HG02870 (cell line): ENCODE measurements around the gene AMOTL2.

Experiments
- ATAC-seq: cut with Tn5 transposase; IDR thresholded peaks from one replicate; pipeline ENCODE4 v1.9.1; 2021; ENCODE audit warnings: mild to moderate bottlenecking, moderate library complexity; ENCODE audit not compliant: unreplicated experiment

AMOTL2 gene

DNA sequence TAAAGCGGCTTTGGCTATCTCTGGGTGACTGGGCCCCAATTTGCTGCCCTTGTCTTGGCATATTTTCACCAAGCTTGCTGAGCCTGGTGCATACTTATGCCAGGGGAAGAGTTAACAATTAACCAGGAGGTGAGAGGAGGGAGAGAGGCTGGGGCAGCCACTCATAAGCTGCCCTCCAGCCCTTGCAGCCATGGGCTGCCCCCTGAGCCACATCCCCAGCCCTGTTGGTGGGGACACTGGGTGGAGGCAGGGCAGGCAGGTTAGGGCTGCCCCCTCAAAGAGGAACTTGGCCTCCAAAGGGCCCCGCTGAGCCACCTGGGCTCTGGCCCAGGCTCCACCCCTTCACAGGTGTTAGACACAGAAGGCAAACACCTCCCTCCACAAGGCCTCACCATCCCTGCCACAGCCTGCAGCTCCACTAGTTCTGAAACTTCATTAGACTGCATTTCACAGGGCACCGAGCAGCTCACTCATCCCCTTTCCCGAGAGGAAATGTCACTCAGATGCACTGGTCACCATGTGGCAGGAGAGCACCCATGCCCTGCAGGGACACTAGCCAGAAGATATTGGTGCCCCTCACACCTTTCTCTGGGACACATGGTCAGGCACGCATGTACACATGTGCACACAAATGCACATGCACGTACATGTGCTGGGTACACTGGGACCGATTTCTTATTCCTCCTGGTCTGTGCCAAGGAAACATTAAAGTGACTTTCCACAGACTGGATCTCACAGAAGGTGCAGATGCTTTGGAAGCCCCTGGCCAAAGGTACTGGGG is 20.2 kb downstream of the AMOTL2 start:
- no peak for ATAC-seq

GRCh38 chr3:134353171-134353825 is 20.9 kb downstream of the AMOTL2 start:
- no peak for ATAC-seq

DNA sequence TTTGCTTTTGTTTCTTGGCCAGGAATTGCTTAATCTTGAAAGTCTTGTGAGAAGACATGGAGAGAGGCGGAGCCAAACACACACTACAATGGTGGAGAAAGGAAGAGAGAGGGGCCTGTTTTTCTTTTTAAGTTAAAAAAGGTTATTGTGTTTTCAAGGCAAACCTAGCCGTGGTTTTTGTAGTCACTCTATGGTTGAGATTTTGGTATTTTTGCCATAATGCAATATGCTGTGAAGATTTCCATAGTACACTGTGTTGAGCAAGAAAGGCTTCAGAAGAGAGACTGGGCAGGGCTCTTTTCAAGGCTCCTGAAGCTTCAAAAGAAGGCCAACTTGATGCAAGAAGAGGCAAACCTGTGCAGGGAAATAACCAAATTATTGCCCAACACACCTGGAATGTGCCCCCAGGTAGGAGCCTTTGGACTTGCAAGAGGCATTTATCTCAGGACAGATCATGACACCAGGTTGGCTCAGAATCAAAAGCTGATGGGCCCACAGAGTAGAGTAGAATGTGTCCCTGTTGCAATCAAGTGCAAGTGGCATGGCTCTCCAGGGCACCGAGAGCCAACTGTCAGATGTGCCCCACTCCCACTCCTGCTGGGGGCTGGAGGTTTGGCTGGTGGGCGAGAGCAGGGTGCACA is 22.1 kb downstream of the AMOTL2 start:
- ATAC-seq: no peak

DNA sequence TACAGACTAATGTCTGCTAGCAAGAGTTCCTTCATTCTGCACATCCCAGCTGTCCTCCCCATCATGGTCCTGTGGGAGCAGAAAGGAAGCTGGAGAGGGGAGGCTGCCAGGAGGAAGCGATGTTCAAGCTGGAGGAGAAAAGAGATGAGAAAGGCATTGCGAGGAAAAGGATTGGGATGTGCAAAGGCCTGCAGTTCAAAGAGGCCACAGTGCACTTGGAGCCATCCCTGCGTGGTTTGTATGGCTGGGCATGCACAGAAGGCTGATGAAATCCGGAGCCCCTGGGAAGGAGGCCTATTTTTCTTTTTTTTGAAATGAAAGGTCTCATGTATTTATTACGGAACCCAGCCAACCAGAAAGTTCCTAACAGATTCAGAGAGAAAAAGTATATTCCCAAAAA is 22.8 kb downstream of the AMOTL2 start:
- ATAC-seq: no peak

DNA sequence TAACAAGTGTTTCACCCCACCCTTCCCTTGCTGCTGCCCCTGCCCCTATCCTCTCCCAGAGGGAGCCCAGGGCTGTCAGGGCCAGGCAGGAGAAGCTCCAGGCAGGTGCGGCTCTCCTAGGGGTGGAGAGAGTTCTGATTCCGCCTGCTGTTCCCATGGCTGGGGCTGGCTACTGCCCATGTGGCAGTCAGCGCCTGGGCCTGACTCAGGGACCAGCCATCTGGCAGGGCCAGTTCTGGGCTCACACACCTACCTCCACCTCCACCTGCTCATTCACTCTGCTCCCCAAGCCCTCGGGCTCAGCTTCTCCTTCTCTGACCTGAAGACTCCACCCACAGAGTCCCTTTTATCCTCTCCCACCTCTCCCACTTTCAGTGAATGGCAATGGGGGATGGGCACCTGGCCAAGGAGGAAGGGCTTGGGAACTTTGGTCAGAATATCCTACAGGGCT is 23.4 kb downstream of the AMOTL2 start:
- ATAC-seq: no peak

DNA sequence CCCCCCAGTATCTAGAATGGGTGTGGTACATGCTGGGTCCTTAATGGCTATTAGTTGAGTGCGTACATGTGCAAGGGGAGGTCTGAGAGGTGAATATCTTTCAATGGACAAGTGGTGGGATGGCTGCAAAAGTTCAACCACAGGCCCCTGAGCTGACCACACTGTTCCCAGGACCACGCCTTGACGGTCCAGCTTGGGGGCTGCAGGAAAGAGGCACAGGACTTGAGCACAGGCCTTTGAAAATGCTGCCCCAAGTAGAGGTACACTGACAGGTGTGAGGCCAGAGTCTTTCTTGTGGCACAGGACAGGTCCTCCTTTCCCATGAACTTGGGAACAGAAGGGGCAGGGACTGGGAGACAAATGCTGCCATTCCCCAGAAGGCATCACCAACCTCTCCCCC is 24.0 kb downstream of the AMOTL2 start:
- ATAC-seq: no peak

DNA sequence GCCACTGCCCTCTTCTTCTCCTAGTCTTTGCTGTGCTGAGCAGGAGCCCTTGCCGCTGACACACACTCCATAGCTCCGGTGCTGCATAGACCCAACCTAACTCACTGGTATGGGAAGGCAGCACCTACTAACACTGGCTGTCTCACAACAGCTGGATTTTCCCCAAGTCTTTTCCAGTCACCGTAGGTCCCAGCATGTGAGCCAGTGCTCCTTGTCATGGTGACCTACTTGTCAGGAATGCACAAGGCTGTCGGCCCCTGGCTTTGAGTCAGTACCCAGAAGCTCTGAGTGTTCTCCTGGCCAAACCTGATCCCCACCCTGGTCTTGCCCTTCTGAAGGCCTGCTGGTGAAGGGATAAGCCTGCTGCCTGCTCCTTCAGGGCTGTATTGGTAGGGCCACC is 25.7 kb downstream of the AMOTL2 start:
- ATAC-seq: no peak

DNA sequence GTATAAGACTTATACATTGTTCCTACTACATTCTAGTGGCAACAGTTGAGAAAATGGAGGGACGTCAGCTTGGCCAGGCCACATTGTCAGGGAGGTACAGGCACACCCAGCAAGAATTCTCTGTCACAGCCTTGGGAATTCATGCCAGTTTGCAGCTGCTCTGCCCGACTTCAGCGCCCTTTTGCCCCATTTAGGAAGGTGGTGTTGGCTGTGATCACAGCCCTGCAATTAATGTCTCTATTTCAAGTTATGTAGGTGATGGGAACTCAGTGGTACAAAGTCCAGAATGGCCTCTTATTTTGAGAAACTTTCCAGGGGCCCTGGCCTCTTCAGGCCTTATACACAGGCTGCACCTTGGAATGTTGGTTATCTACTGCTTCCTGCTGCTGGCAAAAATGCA is 26.7 kb downstream of the AMOTL2 start:
- ATAC-seq: no peak

- no peak for ATAC-seq
These were observed 27.5 kb downstream of the AMOTL2 start for GRCh38 chr3:134346744-134347143.

GRCh38 chr3:134345202-134345601 is 29.0 kb downstream of the AMOTL2 start:
- no peak for ATAC-seq

DNA sequence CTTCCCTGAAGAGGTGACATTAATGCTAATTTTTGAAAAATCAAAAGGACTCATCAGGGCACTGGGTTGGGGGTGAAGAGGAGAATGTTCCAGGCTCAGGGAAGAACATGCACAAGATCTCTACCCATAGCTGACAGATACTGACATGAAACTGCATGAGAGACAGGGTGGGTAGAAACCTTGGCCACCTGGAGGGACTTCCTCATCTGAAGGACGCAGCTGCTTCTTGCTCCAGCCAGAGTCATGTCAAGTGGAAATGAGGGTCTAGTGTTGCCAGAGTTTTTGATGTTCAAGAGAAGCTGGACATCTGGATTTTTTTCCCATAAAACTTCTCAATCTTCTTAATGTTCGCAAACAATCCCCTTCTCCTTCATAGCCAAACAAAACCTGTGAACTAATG is 29.7 kb downstream of the AMOTL2 start:
- ATAC-seq: no peak

DNA sequence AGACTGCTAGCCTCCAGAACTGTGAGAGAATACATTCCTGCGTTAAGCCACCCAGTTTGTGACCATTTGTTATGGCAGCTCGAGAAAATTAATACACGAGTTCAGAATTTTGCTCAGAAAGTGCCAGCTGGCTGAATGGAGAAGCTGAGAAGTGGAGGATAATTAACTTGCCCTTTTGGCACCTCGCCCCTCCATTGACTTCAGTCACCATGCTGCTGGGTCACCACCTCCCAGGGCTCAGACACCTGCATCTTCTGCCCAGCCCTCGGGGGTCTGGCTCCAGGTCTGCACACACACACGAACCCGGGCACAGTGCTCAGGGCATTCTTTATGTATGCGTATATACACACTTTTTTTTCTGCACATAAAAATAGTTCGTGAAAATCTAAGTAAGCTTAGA is 32.0 kb downstream of the AMOTL2 start:
- no peak for ATAC-seq

GRCh38 chr3:134341389-134341788 is 32.9 kb downstream of the AMOTL2 start:
- no peak for ATAC-seq

- no peak for ATAC-seq
These were observed 33.3 kb downstream of the AMOTL2 start for GRCh38 chr3:134340982-134341365.

DNA sequence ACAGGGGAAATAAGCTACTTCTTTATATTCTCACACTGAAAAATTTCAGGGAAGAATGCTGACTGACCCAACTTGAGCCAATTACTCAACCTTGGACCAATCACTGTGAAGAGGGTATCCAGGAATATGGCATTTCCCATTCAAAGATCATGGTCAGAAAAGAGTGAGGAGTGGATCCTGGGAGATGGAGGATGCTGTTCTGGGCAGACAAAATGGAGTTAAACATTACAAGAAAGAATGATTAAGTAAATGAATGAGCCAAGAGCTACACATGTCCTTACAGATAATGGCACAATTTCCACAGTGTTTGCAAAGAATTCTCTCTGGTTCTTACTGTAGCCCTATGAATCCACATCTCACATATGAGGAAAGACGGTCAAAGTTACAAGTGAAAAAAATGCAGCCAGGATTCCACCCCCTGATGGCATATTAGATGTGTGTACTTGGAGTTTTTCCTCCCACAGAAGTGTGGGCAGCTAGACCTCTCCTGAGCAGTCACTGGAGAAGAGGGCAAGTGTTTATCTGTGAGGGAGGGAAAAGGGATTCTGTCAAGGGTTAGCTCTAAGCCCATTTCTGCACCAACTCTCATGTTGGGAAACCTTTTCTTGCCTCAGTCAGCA is 33.8 kb downstream of the AMOTL2 start:
- no peak for ATAC-seq

GRCh38 chr3:134339913-134340312 is 34.3 kb downstream of the AMOTL2 start:
- ATAC-seq: no peak

DNA sequence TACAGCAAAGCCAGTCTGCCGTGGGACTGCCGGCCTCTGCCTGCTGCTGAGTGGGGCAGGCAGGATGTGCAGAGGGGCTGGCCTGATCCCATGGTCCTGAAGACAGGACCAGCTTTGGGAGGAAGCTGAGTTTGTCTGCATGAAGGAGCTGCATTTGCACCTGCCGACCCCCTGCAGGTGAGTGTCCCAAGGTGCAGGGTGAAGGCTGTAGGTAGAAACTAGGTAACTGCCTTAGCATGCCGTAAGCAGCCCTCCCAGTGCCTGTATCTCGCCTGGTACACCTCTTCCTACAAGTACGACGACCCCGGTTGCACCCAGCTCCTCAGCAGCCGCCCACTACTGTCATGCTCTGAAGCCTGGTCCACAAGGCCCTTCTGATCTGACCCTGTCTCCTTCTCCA is 34.9 kb downstream of the AMOTL2 start:
- no peak for ATAC-seq

- ATAC-seq: no peak
These were observed 35.6 kb downstream of the AMOTL2 start for GRCh38 chr3:134338516-134339261.

DNA sequence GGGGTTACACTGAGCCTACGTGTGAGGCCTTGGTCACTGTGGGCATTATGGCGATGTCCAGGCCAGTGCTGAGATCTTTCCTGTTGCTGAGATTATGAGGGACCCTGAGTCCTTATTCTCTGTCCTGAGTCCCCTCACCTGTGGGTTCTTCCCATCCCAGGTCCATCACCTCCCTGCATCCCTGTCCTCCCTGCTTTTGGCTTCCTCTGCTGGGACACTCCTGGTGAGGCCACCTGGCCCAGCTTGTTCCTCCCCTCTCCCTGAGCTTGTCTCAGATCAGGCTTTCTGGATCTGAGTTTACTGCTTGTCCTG is 36.1 kb downstream of the AMOTL2 start:
- ATAC-seq: no peak

- ATAC-seq: no peak
These were observed 36.6 kb downstream of the AMOTL2 start for GRCh38 chr3:134337511-134338200.

DNA sequence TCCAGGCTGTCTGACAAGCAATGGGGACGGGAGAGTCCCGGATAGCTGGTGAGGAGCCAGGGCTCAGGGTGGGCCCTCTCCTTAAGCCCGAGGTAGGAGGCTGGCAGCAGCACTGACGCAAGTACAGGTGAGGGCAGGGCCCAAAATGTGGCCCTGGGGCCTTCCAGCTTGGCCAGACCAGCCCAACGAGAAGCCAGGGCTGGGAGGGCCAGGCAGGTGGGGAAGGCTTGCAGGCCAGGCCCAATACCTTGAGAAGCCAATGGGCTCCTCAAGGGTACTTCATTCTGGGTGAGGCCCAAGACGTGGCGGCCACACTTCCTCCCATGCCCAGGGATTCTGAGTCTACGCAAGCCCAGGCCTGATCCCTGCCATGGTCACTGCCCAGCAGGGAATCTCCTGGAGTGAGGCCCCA is 37.2 kb downstream of the AMOTL2 start:
- no peak for ATAC-seq
